ES-I3 (cell line): Measurements from ENCODE around the gene CASS4.

Experiments
- H3K36me3 ChIP-seq: 2 replicates; pipeline ENCODE4 v1.6.1; 2013; ENCODE audit warnings: mild to moderate bottlenecking, low read length, control low read depth, moderate library complexity; ENCODE audit not compliant: insufficient read depth
- H3K4me1 ChIP-seq: 2 replicates; pipeline ENCODE4 v1.6.1; 2013; ENCODE audit warnings: mild to moderate bottlenecking, control low read depth, low read length; ENCODE audit not compliant: insufficient read depth
- H3K9ac ChIP-seq: 2 replicates; pipeline ENCODE4 v1.6.1; 2013; ENCODE audit warnings: low read depth, mild to moderate bottlenecking, low read length, moderate library complexity
- H3K9me3 ChIP-seq: 2 replicates; pipeline ENCODE4 v1.6.1; 2013; ENCODE audit warnings: mild to moderate bottlenecking, low read length, moderate library complexity; ENCODE audit not compliant: control insufficient read depth, insufficient read depth

The CASS4 gene

DNA sequence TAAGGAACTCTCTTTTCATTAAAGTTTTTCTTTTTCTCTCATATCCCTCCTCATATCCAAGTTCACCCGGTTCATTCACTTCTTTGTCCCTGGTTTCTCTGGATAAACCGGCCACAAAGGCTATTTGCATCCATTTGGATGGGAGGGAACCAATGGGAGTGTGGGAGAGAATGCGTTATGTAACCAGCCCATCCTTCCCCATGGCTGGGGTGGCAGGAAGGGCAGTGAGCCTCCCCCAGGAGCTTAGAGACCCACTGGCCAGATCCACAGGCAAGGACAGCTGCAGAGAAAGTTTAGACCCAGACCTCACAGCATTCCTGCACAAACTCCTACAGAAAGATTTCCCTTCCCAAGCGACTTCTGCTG lies 10.7 kb downstream of the CASS4 start:
- Histone ChIP-seq H3K9me3 (no peaks in the 10 kb centered on the region), H3K9ac (no peak overlapping the region), H3K4me1 (peaks cover 12% of the 10 kb centered on the region; the same call in 1 of the 2 replicates), H3K36me3 (no peaks in the 10 kb centered on the region)

DNA sequence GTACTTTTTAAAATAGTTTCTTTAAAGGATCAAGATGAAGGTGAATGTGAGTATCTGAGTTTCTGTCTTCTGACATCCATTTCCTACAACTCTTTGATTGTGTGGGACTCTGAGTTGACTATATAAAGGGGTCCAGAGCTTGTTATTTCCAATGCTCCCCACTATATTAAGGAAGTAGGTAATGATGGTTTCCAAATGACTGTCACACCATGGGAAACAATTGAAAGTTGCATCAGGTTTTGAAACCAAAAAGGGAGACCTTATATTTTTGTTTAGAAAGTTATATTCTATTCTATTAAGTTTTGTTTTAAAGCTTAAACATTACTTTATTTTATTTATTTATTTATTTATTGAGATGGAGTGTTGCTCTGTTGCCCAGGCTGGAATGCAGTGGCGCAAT lies 11.2 kb downstream of the CASS4 start:
- Histone ChIP-seq H3K36me3 (no peaks in the 10 kb centered on the region), H3K9ac (no peak overlapping the region), H3K4me1 (peaks cover 12% of the 10 kb centered on the region; the same call in 1 of the 2 replicates), H3K9me3 (no peaks in the 10 kb centered on the region)

DNA sequence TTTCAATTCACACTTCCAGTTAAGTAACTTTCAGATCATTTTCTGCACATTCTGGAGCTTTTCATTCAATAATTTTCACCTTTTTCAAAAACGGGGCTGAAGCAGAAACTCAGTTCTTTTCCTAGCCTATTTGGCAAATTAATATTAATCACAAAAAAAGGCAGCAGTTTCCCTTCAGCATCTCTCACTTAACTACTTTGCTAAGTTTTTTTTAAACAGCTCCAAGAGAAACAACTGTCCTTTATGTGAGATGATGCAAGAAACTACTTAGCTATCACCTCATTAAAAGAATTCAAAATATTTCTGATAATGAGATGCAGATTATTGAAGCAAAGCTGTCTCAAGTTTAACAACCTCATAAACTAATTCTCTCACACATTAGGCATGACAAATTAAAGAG lies 11.8 kb downstream of the CASS4 start:
- H3K9ac ChIP-seq = no peak overlapping the region
- no peaks in the 10 kb centered on the region for H3K36me3 ChIP-seq
- H3K4me1 ChIP-seq = peaks cover 9% of the 10 kb centered on the region; the same call in 1 of the 2 replicates
- H3K9me3 ChIP-seq = no peaks in the 10 kb centered on the region

DNA sequence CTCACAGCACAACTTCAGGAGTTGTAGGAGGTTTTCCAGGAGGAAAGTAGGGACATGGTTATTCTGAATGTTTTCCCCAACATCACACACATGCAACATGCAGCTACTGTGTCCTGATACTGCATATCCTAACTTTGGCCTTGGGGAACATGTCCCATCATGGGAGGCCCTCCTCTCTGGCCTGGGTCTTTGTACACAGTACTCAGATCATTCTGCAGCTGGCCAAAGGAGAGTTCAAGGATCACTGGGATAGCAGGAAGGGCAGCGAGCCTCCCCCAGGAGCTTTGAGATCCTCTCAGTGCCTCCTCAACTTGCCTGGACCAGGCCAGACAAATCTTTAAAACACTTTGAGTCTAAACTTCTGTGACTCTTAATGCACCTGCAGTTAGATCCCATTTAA lies 12.9 kb downstream of the CASS4 start:
- Histone ChIP-seq H3K9ac (no peak overlapping the region), H3K36me3 (no peaks in the 10 kb centered on the region), H3K4me1 (peaks cover 6% of the 10 kb centered on the region; the same call in 1 of the 2 replicates), H3K9me3 (no peaks in the 10 kb centered on the region)

DNA sequence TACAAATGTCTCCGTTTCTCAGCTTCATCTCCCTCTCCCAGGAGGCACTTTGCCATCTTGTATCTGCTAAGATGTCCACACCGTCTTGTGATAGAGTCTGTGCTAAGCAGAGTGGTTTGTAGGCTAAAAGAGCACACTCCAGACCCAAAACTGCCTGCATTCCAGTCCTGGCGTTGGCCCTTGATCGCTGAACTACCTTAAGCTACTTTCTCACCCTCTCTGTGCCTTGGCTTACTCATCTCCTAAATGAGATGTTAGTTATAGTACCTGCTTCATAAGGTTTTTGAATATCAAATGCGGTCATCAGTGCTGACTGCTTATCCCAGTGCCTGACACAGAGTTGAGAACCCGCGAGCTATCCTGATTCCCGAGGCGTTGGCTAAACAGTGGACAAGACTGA lies 14.0 kb downstream of the CASS4 start:
- no peaks in the 10 kb centered on the region for H3K9me3 ChIP-seq

DNA sequence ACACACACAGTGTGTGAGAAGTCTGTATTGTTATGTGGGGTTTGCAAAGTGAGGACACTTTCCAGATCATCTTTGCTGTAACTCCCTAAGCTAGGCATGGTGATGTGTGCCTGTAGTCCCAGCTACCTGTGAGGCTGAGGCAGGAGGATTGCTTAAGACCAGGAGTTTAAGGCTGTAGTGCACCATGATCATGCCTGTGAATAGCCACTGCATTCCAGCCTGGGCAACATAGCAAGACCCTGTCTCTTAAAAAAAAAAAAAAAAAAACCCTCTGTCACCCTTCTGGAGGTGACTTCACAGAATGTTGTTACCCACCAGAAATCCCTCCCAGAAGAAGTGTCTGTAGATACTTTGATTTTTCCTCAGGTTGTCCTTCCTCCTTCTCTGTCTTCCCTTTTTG lies 14.9 kb downstream of the CASS4 start:
- Histone ChIP-seq H3K4me1 (peaks cover 4% of the 10 kb centered on the region; the same call in 1 of the 2 replicates), H3K36me3 (no peaks in the 10 kb centered on the region), H3K9me3 (no peaks in the 10 kb centered on the region), H3K9ac (no peak overlapping the region)

More for the DNA sequence above, 14.0 kb downstream of the CASS4 start:
- Histone ChIP-seq H3K4me1 (peaks cover 6% of the 10 kb centered on the region; the same call in 1 of the 2 replicates), H3K36me3 (no peaks in the 10 kb centered on the region), H3K9ac (no peak overlapping the region)

DNA sequence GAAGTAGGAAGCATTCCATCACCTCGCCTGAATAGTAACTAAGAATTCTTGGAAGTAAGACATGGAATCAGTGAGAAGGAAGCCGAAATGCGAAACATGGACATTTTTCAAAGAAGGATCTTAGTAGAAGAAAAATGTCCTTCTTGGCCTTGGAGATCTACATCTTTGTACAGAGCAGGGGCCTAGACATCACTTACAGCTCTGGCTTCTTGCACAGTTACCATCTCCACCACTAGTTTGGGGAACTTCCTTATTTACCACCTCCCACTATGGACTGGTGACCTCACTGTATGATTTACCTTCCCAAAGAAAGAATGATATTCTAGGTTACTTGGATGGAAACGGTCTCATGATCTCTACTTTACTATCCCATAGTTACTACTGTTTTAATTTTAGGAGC lies 15.7 kb downstream of the CASS4 start:
- Histone ChIP-seq H3K4me1 (no peaks in the 10 kb centered on the region), H3K36me3 (no peaks in the 10 kb centered on the region), H3K9ac (no peak overlapping the region), H3K9me3 (no peaks in the 10 kb centered on the region)

DNA sequence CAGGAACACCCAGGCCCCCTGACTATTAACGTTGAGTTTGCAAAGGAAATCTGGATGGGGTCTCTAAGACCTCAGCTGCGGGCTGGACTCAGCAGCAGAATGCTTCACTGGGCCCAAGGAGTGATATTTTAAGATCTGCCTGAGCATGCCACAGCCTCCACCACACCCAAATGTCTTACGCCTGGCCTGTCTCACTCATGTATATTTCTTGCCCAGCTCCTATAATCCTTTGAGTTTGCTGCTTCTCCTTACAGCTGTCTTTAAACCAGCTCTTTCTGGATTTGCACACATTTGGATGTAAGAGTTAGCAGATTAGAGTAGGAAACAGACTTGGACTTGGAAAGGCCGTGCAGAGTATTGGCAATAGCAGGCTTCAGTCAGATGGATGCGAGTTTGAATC lies 16.4 kb downstream of the CASS4 start:
- H3K9ac ChIP-seq = no peak overlapping the region
- no peaks in the 10 kb centered on the region for H3K36me3 ChIP-seq
- H3K9me3 ChIP-seq = no peaks in the 10 kb centered on the region
- no peaks in the 10 kb centered on the region for H3K4me1 ChIP-seq

DNA sequence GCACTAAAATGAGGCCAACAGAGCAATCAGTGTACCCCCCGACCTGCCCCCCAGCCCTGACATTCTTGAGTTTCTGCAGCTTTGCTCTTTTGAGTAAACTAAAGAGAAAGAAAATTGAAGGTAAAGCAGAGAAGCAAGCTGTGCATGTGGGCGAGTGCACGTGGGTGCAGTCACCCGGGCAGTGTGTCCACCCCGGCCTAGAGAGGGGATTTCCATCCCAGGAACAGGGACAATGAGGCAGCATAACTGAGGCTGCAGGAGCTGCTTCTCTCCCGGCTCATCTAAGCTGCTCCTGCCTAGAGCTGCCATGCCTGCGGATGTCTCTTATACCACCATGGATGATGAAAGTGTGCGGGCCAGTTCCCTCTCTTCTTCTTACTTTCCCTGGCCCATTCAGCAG lies 16.8 kb downstream of the CASS4 start:
- H3K9me3 ChIP-seq = no peaks in the 10 kb centered on the region

DNA sequence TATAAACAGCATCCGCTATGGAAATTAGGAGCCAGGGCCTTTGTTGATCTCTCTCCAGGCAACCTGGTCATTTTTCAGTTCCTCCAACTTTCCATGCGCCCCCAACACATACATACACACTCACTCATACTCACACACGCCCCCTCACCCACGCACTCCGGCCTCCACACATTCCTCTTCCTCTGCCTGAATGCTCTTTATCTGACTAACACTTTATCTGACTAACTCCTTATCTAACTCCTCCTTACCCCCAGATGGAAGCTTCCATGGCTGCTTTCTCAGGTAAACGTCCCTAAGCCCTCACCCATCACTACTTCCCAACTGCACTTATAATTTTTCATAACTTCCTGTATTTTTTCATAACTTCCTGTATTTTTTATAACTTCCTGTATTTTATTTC lies 17.4 kb downstream of the CASS4 start:
- Histone ChIP-seq H3K4me1 (no peaks in the 10 kb centered on the region), H3K9me3 (no peaks in the 10 kb centered on the region), H3K36me3 (no peaks in the 10 kb centered on the region), H3K9ac (no peak overlapping the region)

More for the DNA sequence above, 16.8 kb downstream of the CASS4 start:
- Histone ChIP-seq H3K4me1 (no peaks in the 10 kb centered on the region), H3K9ac (no peak overlapping the region), H3K36me3 (no peaks in the 10 kb centered on the region)

DNA sequence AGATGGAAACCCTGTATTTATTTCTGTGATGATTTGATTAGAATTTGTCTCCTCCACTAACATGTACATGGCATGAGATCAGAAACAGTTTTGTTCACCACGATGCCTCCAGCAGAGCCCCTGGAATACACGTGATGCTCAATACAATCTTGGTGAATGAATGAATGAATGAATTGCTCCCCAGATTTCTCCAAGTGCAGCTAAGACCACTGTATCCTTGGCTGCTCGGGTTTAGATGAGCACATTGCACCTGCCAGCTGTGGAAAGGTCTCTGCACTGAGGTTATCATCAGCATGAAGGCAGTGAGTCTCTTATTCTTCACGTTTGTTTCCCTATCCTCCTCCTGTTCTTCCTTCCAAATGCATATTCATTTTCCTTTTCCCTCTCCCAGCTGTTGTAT lies 17.9 kb downstream of the CASS4 start:
- H3K9ac ChIP-seq = no peak overlapping the region
- no peaks in the 10 kb centered on the region for H3K9me3 ChIP-seq
- no peaks in the 10 kb centered on the region for H3K36me3 ChIP-seq
- no peaks in the 10 kb centered on the region for H3K4me1 ChIP-seq

DNA sequence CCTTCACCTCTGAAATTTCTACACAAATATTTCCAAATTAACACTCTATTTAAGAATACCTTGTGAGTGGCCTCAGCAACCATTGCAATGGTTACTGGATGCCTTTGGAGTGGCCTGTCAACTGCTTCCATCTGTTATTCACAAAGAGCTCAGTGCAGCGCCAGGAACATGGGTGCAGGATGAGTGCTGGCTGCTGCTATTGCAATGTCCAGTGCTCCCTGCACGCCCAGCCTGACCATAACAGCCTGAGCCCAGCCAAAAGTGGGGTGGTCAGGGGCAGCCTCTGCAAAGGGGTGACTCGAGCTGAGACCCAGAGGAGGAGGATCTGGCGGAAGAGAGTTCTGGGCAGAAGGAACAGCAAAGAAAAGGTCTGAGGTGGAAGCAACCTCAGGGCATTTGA lies 18.4 kb downstream of the CASS4 start:
- Histone ChIP-seq H3K9ac (no peak overlapping the region), H3K9me3 (no peaks in the 10 kb centered on the region), H3K36me3 (no peaks in the 10 kb centered on the region), H3K4me1 (no peaks in the 10 kb centered on the region)

DNA sequence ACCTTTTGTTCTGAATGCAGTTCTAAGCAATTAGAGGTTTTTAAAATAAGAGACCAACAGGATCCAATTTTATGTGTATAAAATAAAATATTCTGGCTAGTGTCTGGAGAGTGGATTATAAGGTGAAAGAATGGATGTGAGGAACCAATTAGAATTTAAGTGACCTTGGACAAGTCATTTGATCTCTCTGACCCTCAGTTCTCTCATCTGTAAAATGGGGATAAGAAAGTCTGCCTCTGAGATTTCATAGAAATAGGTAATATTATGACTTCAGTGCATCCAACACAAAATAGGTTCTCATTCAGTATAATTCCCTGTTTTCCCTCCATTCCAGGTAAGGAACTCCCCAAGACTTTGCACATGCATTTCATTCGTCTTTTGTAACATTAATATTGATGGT lies 18.9 kb downstream of the CASS4 start:
- Histone ChIP-seq H3K4me1 (no peaks in the 10 kb centered on the region), H3K36me3 (no peaks in the 10 kb centered on the region), H3K9me3 (no peaks in the 10 kb centered on the region), H3K9ac (no peak overlapping the region)

DNA sequence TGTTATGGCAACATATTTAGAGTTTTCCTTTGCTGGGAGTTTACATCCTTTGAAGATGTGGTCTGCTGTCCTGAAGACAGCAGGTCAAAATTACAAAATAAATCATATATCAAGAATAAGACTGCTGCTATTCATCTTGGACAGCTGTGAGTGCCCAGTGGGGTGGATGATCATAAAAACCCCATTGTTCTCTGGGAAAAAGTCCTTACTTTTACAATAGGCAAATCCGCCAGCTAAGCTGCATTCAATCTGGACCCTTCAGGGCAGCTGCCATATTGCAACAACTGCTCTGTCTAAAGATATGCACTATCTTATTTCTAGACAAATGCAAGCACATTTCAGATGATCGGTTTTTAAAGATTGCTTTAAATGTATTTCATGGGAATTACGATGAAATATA lies 19.4 kb downstream of the CASS4 start:
- H3K9me3 ChIP-seq = no peaks in the 10 kb centered on the region

DNA sequence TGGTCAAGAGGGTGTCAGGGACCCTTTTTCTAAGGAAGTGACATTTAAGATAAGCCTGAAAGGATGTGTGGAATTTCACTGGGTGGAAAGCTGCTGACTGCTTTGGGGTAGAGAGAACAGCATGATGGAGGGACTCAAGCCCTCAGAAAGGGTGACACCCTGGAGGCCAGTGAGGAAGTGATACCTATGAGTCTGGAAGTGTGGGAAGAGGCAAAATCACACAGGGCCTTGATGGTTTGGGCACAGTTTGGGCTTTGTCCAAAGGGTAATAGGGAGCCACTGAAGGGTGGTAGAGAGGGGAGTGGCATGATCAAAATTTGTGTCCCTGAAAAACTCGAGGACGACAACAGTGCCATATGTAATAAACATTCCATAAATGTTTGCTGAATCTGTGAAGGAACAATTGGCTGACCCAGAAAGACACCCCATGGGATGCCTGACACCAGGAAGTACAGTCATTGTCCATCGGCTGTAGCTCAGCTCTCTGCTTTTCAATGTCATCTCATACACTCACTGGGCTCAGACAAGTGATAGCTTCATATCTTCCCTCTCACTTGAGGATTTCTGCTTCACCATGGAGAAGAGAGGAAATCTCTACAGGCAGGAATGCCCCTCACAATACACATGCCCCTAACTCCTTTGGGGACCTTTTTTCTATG lies 21.3 kb downstream of the CASS4 start:
- Histone ChIP-seq H3K36me3 (no peaks in the 10 kb centered on the region), H3K9ac (no peak overlapping the region), H3K9me3 (no peaks in the 10 kb centered on the region), H3K4me1 (no peaks in the 10 kb centered on the region)

More for the DNA sequence above, 19.4 kb downstream of the CASS4 start:
- Histone ChIP-seq H3K9ac (no peak overlapping the region), H3K36me3 (no peaks in the 10 kb centered on the region), H3K4me1 (no peaks in the 10 kb centered on the region)

DNA sequence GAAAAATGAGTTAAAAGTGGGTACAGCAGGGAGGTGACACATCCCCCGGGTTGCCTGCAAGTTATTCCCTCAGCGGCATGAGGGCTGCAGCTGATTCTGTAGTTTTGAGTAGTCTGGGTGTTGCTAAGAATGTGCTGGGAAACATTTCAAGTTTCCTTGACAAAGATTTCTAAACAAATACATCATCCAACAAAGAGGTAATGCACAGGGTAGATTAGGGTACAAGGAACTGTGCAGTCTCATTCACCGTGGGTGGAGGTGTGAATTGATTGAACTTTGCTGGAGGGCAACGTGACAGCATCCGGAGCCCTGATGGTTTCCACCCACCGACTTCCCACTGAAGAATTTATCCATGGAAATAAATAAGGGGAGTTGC lies 21.8 kb downstream of the CASS4 start:
- Histone ChIP-seq H3K4me1 (no peaks in the 10 kb centered on the region), H3K9me3 (no peaks in the 10 kb centered on the region), H3K36me3 (no peaks in the 10 kb centered on the region), H3K9ac (no peak overlapping the region)
